Trophoblast cell (in vitro differentiated cells and primary cell): ENCODE results near the gene TRIM37.

ENCODE experiments used
- DNase-seq, 2 donors: peaks; one replicate each; pipeline ENCODE4 v3.0.0-alpha.2; 2016
- H2AFZ ChIP-seq: 2 replicates; pipeline ENCODE4 v1.6.1; 2013; ENCODE audit warnings: low read length, moderate library complexity, mild to moderate bottlenecking; ENCODE audit not compliant: insufficient read depth, poor library complexity
- H2AK5ac ChIP-seq: 2 replicates; pipeline ENCODE4 v1.6.1; 2013; ENCODE audit warnings: mild to moderate bottlenecking, low read length
- H2BK120ac ChIP-seq: 2 replicates; pipeline ENCODE4 v1.6.1; 2013; ENCODE audit warnings: low read length, mild to moderate bottlenecking, moderate library complexity; ENCODE audit not compliant: insufficient read depth, poor library complexity
- H2BK12ac ChIP-seq: 2 replicates; pipeline ENCODE4 v1.6.1; 2013; ENCODE audit warnings: mild to moderate bottlenecking, low read length, moderate library complexity
- H2BK5ac ChIP-seq: 2 replicates; pipeline ENCODE4 v1.6.1; 2013; ENCODE audit warnings: low read length, low read depth, moderate library complexity, mild to moderate bottlenecking; ENCODE audit not compliant: poor library complexity
- H3K14ac ChIP-seq: 2 replicates; pipeline ENCODE4 v1.6.1; 2013; ENCODE audit warnings: mild to moderate bottlenecking, low read length
- H3K18ac ChIP-seq: 2 replicates; pipeline ENCODE4 v1.6.1; 2013; ENCODE audit warnings: mild to moderate bottlenecking, low read length
- H3K23ac ChIP-seq: 2 replicates; pipeline ENCODE4 v1.6.1; 2013; ENCODE audit warnings: low read length
- H3K27ac ChIP-seq: 2 replicates; pipeline ENCODE4 v1.5.1; 2013; ENCODE audit warnings: low read depth, mild to moderate bottlenecking, inconsistent platforms, low read length, moderate library complexity
- H3K27me3 ChIP-seq: 2 replicates; pipeline ENCODE4 v1.6.1; 2013; ENCODE audit warnings: inconsistent platforms, mild to moderate bottlenecking, low read length, moderate library complexity; ENCODE audit not compliant: insufficient read depth
- H3K36me3 ChIP-seq, 2 experiments: 1 replicate in 1 of 2; 2 replicates in 1 of 2; pipeline ENCODE4 v1.6.1; 2013; ENCODE audit warnings: low read length in 2 of 2, mild to moderate bottlenecking in 2 of 2, moderate library complexity in 1 of 2; ENCODE audit not compliant: insufficient read depth in 2 of 2, control insufficient read depth in 1 of 2
- H3K4ac ChIP-seq: 2 replicates; pipeline ENCODE4 v1.6.1; 2013; ENCODE audit warnings: low read depth, mild to moderate bottlenecking, low read length, moderate library complexity
- H3K4me1 ChIP-seq, 2 experiments: 1 replicate in 1 of 2; 2 replicates in 1 of 2; pipeline ENCODE4 v1.6.1; 2013; ENCODE audit warnings: low read length in 2 of 2, mild to moderate bottlenecking in 2 of 2, moderate library complexity in 1 of 2; ENCODE audit not compliant: insufficient read depth in 2 of 2, control insufficient read depth in 1 of 2
- H3K4me2 ChIP-seq: 2 replicates; pipeline ENCODE4 v1.6.1; 2013; ENCODE audit warnings: inconsistent platforms, mild to moderate bottlenecking, low read length, moderate library complexity
- H3K4me3 ChIP-seq: 2 replicates; pipeline ENCODE4 v1.5.1; 2013; ENCODE audit warnings: mild to moderate bottlenecking, low read depth, low read length, inconsistent platforms
- H3K79me1 ChIP-seq: one replicate; pipeline ENCODE4 v1.6.1; 2013; ENCODE audit warnings: low read length
- H3K79me2 ChIP-seq: 2 replicates; pipeline ENCODE4 v1.6.1; 2013; ENCODE audit warnings: low read length, mild to moderate bottlenecking; ENCODE audit not compliant: control insufficient read depth, insufficient read depth, poor library complexity
- H3K9ac ChIP-seq: 2 replicates; pipeline ENCODE4 v1.6.1; 2013; ENCODE audit warnings: mild to moderate bottlenecking, low read length
- H3K9me3 ChIP-seq: 2 replicates; pipeline ENCODE4 v1.6.1; 2013; ENCODE audit warnings: low read depth, mild to moderate bottlenecking, control low read depth, inconsistent platforms, low read length; ENCODE audit not compliant: insufficient read depth
- H4K12ac ChIP-seq: 2 replicates; pipeline ENCODE4 v1.6.1; 2013; ENCODE audit warnings: low read depth, mild to moderate bottlenecking, low read length, moderate library complexity
- H4K8ac ChIP-seq: 2 replicates; pipeline ENCODE4 v1.6.1; 2013; ENCODE audit warnings: low read depth, mild to moderate bottlenecking, low read length, moderate library complexity
- H4K91ac ChIP-seq: one replicate; pipeline ENCODE4 v1.6.1; 2013; ENCODE audit warnings: low read depth, mild to moderate bottlenecking, low read length, moderate library complexity
- WGBS: extraction: QIAGEN DNeasy Blood & Tissue Kit; methylation state at CpG from one replicate; pipeline ENCODE4 v1.1.7; 2013; ENCODE audit warnings: missing lambda C conversion rate; ENCODE audit not compliant: insufficient read length, insufficient coverage; ENCODE audit errors: extremely low coverage; 5-methylcytosine and 5-hydroxymethylcytosine counted together

TRIM37 gene

GRCh38 chr17:59002848-59003247 lies 103.8 kb downstream of the TRIM37 start:
- no peak overlapping the region for H2BK5ac ChIP-seq
- H3K27ac ChIP-seq = no peak overlapping the region
- peaks cover 2% of the 10 kb centered on the region in 2 experiments for H3K36me3 ChIP-seq
- no peak overlapping the region for H3K9ac ChIP-seq
- peak; percentile 88 to 94 for DNase-seq
- peaks cover 0 to 2% of the 10 kb centered on the region in 2 experiments for H3K4me1 ChIP-seq
- no peaks in the 10 kb centered on the region for H3K9me3 ChIP-seq
- H3K18ac ChIP-seq = no peak overlapping the region
- no peaks in the 10 kb centered on the region for H3K27me3 ChIP-seq
- no peak overlapping the region for H2BK120ac ChIP-seq
- no peak overlapping the region for H3K4ac ChIP-seq
- no peak overlapping the region for H4K12ac ChIP-seq
- H2AFZ ChIP-seq = no peak overlapping the region
- no peak overlapping the region for H2BK12ac ChIP-seq
- no peak overlapping the region for H3K23ac ChIP-seq
- WGBS = no CpG with 5 or more reads among the region's 2 CpGs
- no peak overlapping the region for H4K8ac ChIP-seq
- H2AK5ac ChIP-seq = no peak overlapping the region
- H3K4me3 ChIP-seq = no peak overlapping the region
- no peaks in the 10 kb centered on the region for H3K79me2 ChIP-seq
- H3K79me1 ChIP-seq = no peaks in the 10 kb centered on the region
- H3K4me2 ChIP-seq = no peak overlapping the region
- H3K14ac ChIP-seq = no peak overlapping the region
- H4K91ac ChIP-seq = no peak overlapping the region

DNA sequence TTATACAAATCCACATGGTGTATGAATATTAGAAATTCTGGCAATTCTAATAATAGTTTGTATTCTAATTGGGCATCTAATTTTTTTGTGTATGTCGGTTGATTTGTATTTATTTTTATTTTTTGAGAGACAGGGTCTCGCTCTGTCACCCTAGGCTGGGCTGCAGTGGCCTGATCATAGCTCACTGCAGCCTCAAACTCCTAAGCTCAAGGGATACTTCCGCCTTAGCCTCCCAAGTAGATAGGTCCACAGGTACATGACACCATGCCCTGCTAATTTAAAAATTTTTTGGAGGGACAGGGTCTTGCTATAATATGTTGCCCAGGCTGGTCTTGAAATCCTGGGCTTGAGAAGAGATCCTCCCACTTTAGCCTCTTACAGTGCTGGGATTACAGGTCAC lies 104.6 kb downstream of the TRIM37 start:
- H3K79me2 ChIP-seq = no peaks in the 10 kb centered on the region
- no peak overlapping the region for H3K4me2 ChIP-seq
- H2BK5ac ChIP-seq = no peak overlapping the region
- no peak overlapping the region for H2AK5ac ChIP-seq
- no peaks in the 10 kb centered on the region for H3K9me3 ChIP-seq
- H3K79me1 ChIP-seq = no peaks in the 10 kb centered on the region
- H3K18ac ChIP-seq = no peak overlapping the region
- H2AFZ ChIP-seq = no peak overlapping the region
- no peaks in the 10 kb centered on the region for H3K27me3 ChIP-seq
- H3K27ac ChIP-seq = no peak overlapping the region
- no peak overlapping the region for H2BK120ac ChIP-seq
- no peak overlapping the region for H3K4me3 ChIP-seq
- no peak overlapping the region for H4K91ac ChIP-seq
- WGBS = no CpG with 5 or more reads among the region's 3 CpGs
- no peak overlapping the region for H2BK12ac ChIP-seq
- H3K4ac ChIP-seq = no peak overlapping the region
- no peak overlapping the region for H3K23ac ChIP-seq
- H4K8ac ChIP-seq = no peak overlapping the region
- DNase-seq = no peak
- peaks cover 0 to 2% of the 10 kb centered on the region in 2 experiments for H3K4me1 ChIP-seq
- no peak overlapping the region for H4K12ac ChIP-seq
- no peak overlapping the region for H3K9ac ChIP-seq
- H3K14ac ChIP-seq = no peak overlapping the region
- peaks cover 2% of the 10 kb centered on the region in 2 experiments for H3K36me3 ChIP-seq

DNA sequence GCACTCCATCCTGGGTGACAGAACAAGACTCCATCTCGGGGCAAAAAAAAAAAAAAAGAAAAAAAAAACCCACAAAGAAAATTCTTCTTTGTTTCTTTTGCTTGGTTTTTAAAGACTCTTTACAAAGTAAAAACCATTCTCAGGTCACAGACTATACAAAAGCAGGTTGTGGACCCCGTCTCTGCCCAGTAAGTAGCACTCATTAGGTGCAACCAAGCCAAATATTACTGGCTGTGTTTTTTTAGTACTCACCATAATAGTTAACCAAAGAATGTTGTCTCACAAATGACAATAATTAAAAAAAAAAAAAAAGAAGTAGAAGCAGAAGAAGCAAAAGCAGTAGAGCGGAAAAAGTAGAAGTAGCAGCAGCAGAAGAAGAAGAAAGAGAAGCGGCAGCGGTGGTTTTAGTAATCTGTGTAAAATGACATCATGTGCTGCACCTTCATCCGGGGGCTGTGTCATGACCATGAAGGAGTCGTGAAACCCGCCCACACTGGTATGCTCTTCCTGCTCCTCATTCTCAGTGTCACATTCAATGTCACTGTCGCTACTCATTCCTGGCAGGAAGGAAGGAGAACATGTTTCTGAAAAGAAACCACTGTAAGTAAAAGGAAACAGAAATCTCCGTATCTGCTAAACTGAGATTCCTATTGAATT lies 105.4 kb downstream of the TRIM37 start:
- Histone ChIP-seq H2BK120ac (no peak overlapping the region), H2AK5ac (no peak overlapping the region), H4K12ac (no peak overlapping the region), H3K9me3 (no peaks in the 10 kb centered on the region), H3K23ac (no peak overlapping the region), H3K14ac (no peak overlapping the region), H2AFZ (no peak overlapping the region), H4K8ac (no peak overlapping the region), H3K4ac (no peak overlapping the region), H3K4me1 (peaks cover 0 to 2% of the 10 kb centered on the region in 2 experiments), H3K9ac (no peak overlapping the region), H3K4me2 (no peak overlapping the region), H3K79me1 (no peaks in the 10 kb centered on the region), H3K79me2 (no peaks in the 10 kb centered on the region), H3K4me3 (no peak overlapping the region), H4K91ac (no peak overlapping the region), H2BK12ac (no peak overlapping the region), H3K27ac (no peak overlapping the region), H3K18ac (no peak overlapping the region), H3K27me3 (no peaks in the 10 kb centered on the region), H2BK5ac (no peak overlapping the region), H3K36me3 (peaks cover 4% of the 10 kb centered on the region in 2 experiments)
- peak; percentile 77 to 82 for DNase-seq
- no CpG with 5 or more reads among the region's 10 CpGs for WGBS

- no peak overlapping the region for H4K8ac ChIP-seq
- H3K27me3 ChIP-seq = no peaks in the 10 kb centered on the region
- no peak overlapping the region for H3K23ac ChIP-seq
- H3K14ac ChIP-seq = no peak overlapping the region
- H3K4ac ChIP-seq = no peak overlapping the region
- no peak overlapping the region for H4K12ac ChIP-seq
- no peak overlapping the region for H3K27ac ChIP-seq
- no peak overlapping the region for H3K4me3 ChIP-seq
- H3K9ac ChIP-seq = no peak overlapping the region
- no peak overlapping the region for H2BK12ac ChIP-seq
- H2BK120ac ChIP-seq = no peak overlapping the region
- no peak overlapping the region for H2AFZ ChIP-seq
- no peak overlapping the region for H2AK5ac ChIP-seq
- H2BK5ac ChIP-seq = no peak overlapping the region
- H3K79me1 ChIP-seq = no peaks in the 10 kb centered on the region
- no CpG with 5 or more reads among the region's 1 CpG for WGBS
- H3K79me2 ChIP-seq = no peaks in the 10 kb centered on the region
- peaks cover 0 to 2% of the 10 kb centered on the region in 2 experiments for H3K4me1 ChIP-seq
- H3K9me3 ChIP-seq = no peaks in the 10 kb centered on the region
- H3K4me2 ChIP-seq = no peak overlapping the region
- peaks cover 4 to 7% of the 10 kb centered on the region in 2 experiments for H3K36me3 ChIP-seq
- no peak overlapping the region for H4K91ac ChIP-seq
- no peak for DNase-seq
- no peak overlapping the region for H3K18ac ChIP-seq
Observed at GRCh38 chr17:59000022-59000421, 106.7 kb downstream of the TRIM37 start.
